ENCODE data around the gene HS2ST1.

DNA sequence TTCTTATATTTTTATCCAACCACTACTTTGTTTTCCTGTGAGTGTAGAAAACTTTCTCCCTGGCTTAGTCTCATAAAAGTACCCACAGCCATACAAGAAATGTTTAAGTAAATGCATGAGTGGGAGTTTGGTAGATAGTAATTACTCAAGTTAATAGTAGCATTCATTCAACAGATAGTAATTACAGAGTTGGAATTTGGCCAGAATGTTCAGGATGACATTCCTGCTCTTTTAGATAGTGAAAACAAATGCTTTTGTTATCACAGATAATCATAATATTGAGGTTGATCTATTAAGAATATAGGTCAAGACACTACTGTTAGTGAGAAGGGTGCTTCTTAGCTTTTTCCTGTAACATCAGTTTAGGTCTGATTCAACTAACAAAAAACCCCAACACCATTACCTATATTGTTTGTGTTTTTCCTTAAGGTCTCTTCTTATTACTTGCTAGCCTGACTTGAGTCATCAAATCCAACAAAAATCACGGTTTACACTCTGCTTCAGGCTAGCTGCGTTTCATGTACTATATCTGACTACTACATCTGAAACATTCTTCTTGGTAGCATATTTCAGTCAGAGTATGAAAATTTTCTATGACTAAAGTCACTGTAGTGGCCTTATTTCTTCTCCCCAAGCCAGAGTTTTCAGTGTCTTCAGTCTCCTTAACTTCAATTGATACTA is 163.7 kb downstream of the HS2ST1 start:
- TF ChIP-seq POLR2A (IDR thresholded peaks at IDR 0.05; ENCODE audit: extremely low read depth, insufficient read length) (no peak), MYC (IDR thresholded peaks at IDR 0.05; ENCODE audit: low read depth, low read length) (no peak)
- TF ChIP-seq, protein P1, sequence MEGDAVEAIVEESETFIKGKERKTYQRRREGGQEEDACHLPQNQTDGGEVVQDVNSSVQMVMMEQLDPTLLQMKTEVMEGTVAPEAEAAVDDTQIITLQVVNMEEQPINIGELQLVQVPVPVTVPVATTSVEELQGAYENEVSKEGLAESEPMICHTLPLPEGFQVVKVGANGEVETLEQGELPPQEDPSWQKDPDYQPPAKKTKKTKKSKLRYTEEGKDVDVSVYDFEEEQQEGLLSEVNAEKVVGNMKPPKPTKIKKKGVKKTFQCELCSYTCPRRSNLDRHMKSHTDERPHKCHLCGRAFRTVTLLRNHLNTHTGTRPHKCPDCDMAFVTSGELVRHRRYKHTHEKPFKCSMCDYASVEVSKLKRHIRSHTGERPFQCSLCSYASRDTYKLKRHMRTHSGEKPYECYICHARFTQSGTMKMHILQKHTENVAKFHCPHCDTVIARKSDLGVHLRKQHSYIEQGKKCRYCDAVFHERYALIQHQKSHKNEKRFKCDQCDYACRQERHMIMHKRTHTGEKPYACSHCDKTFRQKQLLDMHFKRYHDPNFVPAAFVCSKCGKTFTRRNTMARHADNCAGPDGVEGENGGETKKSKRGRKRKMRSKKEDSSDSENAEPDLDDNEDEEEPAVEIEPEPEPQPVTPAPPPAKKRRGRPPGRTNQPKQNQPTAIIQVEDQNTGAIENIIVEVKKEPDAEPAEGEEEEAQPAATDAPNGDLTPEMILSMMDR (IDR thresholded peaks at IDR 0.05; ENCODE audit: low read depth, low read length): no peak
- TF ChIP-seq, protein P2, sequence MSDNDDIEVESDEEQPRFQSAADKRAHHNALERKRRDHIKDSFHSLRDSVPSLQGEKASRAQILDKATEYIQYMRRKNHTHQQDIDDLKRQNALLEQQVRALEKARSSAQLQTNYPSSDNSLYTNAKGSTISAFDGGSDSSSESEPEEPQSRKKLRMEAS (IDR thresholded peaks at IDR 0.05; ENCODE audit: low read depth, low read length): no peak

Data from NB4 (cell line).